K562 (cell line): ENCODE data around the gene MED20. TPM values are rescaled to one million over a fixed set of nuclear protein-coding genes. Genes with fewer than 3 reads are reported as not detected.

Experiments used
- AFF4 ChIP-seq: sonication (generic); formaldehyde crosslinking; IDR thresholded peaks from 2 replicates; pipeline ENCODE4 v1.8.0; 2023; ENCODE audit warnings: mild to moderate bottlenecking, missing genetic modification reagents
- ARID3B ChIP-seq: fragments of 250-450 bp; sonication (Bioruptor Pico); IDR thresholded peaks from 2 replicates; pipeline ENCODE4 v1.4.0; 2020; ENCODE audit warnings: borderline replicate concordance
- BDP1 ChIP-seq: IDR thresholded peaks from 3 replicates; pipeline ENCODE4 v1.6.1; 2011; ENCODE audit not compliant: insufficient read length, insufficient read depth
- DEAF1 ChIP-seq: fragments of 450-650 bp; formaldehyde crosslinking; IDR thresholded peaks from 2 replicates; pipeline ENCODE4 v1.4.0; 2020; ENCODE audit warnings: mild to moderate bottlenecking, moderate library complexity
- EGR1 ChIP-seq: fragments of 450-650 bp; conservative IDR thresholded peaks from 2 replicates; pipeline ENCODE4 v1.6.1; 2017; ENCODE audit warnings: mild to moderate bottlenecking
- ETS2 ChIP-seq: IDR thresholded peaks from 2 replicates; pipeline ENCODE4 v1.6.1; 2016; ENCODE audit warnings: borderline replicate concordance, missing genetic modification characterization, mild to moderate bottlenecking, moderate library complexity, missing compliant biosample characterization; ENCODE audit not compliant: poor library complexity, severe bottlenecking
- MBD2 ChIP-seq: sonication (generic); IDR thresholded peaks from 2 replicates; pipeline ENCODE4 v1.6.1; 2016; ENCODE audit warnings: low read depth, borderline replicate concordance
- MTA3 ChIP-seq: fragments of 450-650 bp; formaldehyde crosslinking; IDR thresholded peaks from 2 replicates; pipeline ENCODE4 v1.6.1; 2017; ENCODE audit warnings: mild to moderate bottlenecking, borderline replicate concordance
- PML ChIP-seq: IDR thresholded peaks from 2 replicates; pipeline ENCODE4 v1.6.1; 2012; ENCODE audit warnings: low read length, inconsistent platforms
- SAFB2 ChIP-seq: fragments of 200-400 bp; formaldehyde crosslinking; IDR thresholded peaks from 2 replicates; pipeline ENCODE4 v1.6.1; 2018; ENCODE audit warnings: borderline replicate concordance, low read length, low read depth, moderate library complexity; ENCODE audit not compliant: severe bottlenecking
- SIX5 ChIP-seq, 2 experiments: IDR thresholded peaks; 2 replicates each; pipeline ENCODE4 v1.6.1; 2011; ENCODE audit warnings: low read length in 2 of 2, borderline replicate concordance in 1 of 2, low read depth in 1 of 2, mild to moderate bottlenecking in 1 of 2, moderate library complexity in 1 of 2; ENCODE audit not compliant: insufficient read depth in 1 of 2
- SMARCE1 ChIP-seq: fragments of 450-650 bp; IDR thresholded peaks from 2 replicates; pipeline ENCODE4 v1.7.1; 2016; ENCODE audit warnings: mild to moderate bottlenecking
- TOE1 ChIP-seq, 2 experiments: fragments of 450-650 bp in 1 of 2; sonication (generic) in 1 of 2; formaldehyde crosslinking in 1 of 2; IDR thresholded peaks; 2 replicates each; pipeline versions ENCODE4 v1.7.1 to v1.8.0; 2016 to 2022; ENCODE audit warnings: borderline replicate concordance in 2 of 2, mild to moderate bottlenecking in 2 of 2, antibody characterized with exemption in 1 of 2, inconsistent platforms in 1 of 2, low read depth in 1 of 2, missing genetic modification reagents in 1 of 2, moderate library complexity in 1 of 2
- ZNF431 ChIP-seq: sonication (generic); formaldehyde crosslinking; IDR thresholded peaks from 2 replicates; pipeline ENCODE4 v1.8.0; 2022; ENCODE audit warnings: mild to moderate bottlenecking, missing genetic modification reagents
- polyA plus RNA-seq, 8 experiments: library from polyadenylated mRNA; depleted of rRNA in 4 of 8; stranded (reverse) in 5 of 8; unstranded in 3 of 8; fragments of >200 nt; fragmentation: Nextera tagmentation in 2 of 8; fragmentation: Illumina TruSeq in 1 of 8; extraction: Ambion mirVana in 2 of 8; extraction: Trizol in 1 of 8; gene quantifications; 2 replicates each; pipeline versions ENCODE4 v1.2.1 to v1.2.3, GENCODE V29; 2011 to 2014; ENCODE audit warnings: inconsistent platforms in 1 of 8, missing spikeins in 1 of 8
- total RNA-seq, 7 experiments: library from RNA; depleted of rRNA in 6 of 7; stranded (reverse); fragments of >200 nt in 6 of 7; fragmentation: Illumina TruSeq in 2 of 7; extraction: Trizol in 2 of 7; gene quantifications; 2 replicates each; pipeline versions ENCODE4 v1.2.1 to v1.2.3, GENCODE V29; 2011 to 2021; ENCODE audit warnings: low replicate concordance in 1 of 7
- TF ChIP-seq, protein P1 (sequence below): fragments of 250-450 bp; sonication (Bioruptor Pico); IDR thresholded peaks from 2 replicates; pipeline ENCODE4 v1.8.0; 2021; ENCODE audit warnings: moderate library complexity, mild to moderate bottlenecking, inconsistent platforms

MED20 gene
- total and polyA plus RNA-seq, 9 of the 15 experiments (the other 6 are each of a cell fraction or from before 2014, with no cell fraction given) = 27.3 to 80.9 (median 46.0) TPM

DNA sequence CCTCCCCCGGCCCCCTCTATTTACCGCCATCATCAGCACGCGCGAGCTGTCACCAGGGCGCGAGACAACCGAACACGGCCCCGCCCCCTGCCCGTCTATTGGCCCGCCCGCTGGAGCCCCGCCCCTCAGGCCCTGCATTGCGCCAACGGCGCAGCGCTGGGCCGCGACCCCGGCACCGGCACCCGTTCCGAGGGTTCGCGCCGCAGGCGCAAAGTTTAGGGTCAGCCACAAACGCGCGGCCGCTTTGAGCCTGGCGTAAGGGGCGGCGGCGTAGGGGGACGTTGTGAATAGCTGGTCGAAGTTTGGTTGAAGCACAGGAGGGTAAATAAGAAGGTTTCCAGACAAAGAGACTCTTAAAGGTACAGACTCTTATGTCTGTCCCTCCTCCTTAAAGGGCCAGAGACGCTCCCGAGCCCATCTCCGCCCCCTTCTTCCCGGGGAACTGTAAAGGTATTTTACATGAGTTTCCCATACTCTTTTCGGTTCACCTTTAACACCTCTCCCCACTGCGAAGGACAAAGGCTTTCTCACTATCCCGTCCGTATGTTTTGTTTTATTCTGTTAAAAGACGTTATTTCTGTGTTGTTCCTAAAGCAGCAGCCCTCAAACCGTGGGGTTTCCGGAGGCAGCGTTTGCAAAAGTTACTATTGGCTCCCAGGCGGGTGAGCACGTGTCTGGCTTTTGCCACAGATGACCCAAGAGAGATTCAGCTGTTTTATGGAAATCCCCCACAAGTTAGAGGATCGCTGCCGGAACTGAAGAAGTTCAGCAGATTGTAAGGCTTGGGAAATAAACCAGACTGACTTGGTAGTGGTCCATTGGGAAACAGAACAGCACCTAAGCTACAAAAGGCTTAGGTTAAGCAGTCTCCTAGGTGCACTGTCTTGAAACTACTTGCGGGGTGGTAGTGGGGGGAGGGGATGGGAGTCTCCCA, 25.4 kb downstream of the MED20 start, which contains the start of gene USP49 (continued):
- TF ChIP-seq SIX5 (IDR thresholded peaks at IDR 0.05; ENCODE audit: borderline replicate concordance in 1 of 2, insufficient read depth in 1 of 2, low read depth in 1 of 2, low read length in 2 of 2) (no peak; a peak in 1 of 4 replicates), MBD2 (no peak), DEAF1 (CRISPR knock-in tag) (no peak), MTA3 (0 out of 2 replicates have a peak, but pooled peaks have one; percentile 51), EGR1 (no peak; the same call in 1 of the 2 replicates), SMARCE1 (0 out of 2 replicates have a peak, but pooled peaks have one; percentile 20), ZNF431 (CRISPR knock-in tag) (no peak), PML (no peak; the same call in 1 of the 2 replicates), ETS2 (no peak), AFF4 (no peak), TOE1 (IDR thresholded peaks at IDR 0.05; ENCODE audit: borderline replicate concordance) (peak; percentile 82; the same call in 1 of the 2 replicates), TOE1 (CRISPR knock-in tag; IDR thresholded peaks at IDR 0.05; ENCODE audit: borderline replicate concordance, low read depth) (0 out of 2 replicates have a peak, but pooled peaks have one; percentile 30), BDP1 (no peak), ARID3B (CRISPR knock-in tag) (no peak), SAFB2 (no peak)
- TF ChIP-seq, protein P1, sequence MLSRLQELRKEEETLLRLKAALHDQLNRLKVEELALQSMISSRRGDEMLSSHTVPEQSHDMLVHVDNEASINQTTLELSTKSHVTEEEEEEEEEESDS (CRISPR knock-in tag) = no peak
